Activated T-helper 9 cell treated with anti-CD3 and anti-CD28 coated beads, Interleukin-2, amount 50 U/mL, for 16 hours (primary cell): ENCODE data around the gene WBP4.
"Not testable (repeated sequence)": the region's sequence is repeated elsewhere in the genome, so short reads cannot be mapped to it uniquely, and the experiment has no call there.

Experiments used
- DNase-seq: peaks from one replicate; pipeline ENCODE4 v3.0.0-alpha.2; 2020; ENCODE audit warnings: low read depth

WBP4 gene

DNA sequence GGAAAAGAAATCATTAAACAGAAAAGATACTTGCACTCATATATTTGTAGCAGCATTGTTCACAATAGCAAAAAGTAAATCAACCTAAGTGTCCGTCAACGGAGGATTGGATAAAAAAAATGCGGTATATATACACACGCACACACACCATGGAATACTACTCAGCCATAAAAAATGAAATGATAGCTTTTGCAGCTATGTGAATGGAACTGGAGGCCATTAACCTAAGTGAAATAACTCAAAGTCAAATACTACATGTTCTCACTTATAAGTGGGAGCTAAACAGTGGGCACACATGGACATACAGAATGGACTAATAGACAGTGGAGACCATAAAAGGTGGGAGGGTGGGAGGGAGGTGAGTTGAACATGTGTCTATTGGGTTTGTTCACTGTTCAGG lies 18.4 kb downstream of the WBP4 start:
- DNase-seq, result no peak

DNA sequence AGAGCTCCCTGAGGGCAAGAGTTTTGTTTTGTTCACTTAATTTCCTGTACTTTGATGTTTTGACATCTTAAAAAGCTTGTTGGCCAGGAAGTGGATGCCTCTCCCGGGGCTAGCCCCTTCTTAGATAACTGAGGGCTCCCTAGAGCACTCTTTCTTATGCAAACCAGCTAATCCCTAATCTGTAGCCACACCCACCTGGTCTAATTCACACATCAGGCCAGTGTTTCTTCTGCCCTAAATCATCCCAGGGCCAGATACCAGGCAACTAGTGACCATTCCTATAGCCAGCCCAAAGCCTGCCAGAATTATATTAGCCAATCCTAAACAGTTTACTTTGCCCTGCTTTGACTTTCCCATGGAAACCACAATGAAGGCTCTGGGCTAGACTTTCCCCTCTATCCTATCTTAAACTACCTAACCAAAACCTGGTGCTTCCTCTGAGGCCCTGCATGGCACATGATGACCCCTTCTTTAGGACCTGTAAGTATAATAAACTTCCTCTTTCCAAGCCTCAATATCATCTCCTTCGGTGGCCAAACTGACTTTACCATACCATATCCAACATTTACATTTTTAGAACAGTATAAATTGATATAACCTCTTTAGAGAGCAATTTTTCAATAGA lies 24.8 kb downstream of the WBP4 start:
- no peak for DNase-seq

GRCh38 chr13:41095681-41096080 lies 34.4 kb downstream of the WBP4 start:
- DNase-seq, result not testable (repeated sequence)

DNA sequence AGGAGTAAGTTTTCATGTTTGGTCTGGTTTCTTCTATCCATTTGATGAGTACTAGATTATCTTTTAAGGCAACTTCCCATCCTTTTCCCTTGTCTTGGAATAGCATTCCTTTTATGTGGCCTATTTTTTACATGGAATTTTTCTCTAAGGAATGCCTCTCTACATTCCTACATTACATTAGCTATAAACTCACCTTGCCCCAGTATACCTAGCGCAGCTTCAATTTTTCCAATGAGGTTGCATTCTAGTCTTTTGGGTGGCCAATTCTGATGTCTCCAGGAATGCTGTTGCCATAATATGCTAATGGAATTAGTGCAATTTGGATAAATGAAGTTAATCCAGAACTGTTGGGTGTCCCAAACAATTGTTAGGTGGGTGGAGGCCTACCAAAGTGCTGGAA lies 37.5 kb downstream of the WBP4 start:
- DNase-seq, result no peak

DNA sequence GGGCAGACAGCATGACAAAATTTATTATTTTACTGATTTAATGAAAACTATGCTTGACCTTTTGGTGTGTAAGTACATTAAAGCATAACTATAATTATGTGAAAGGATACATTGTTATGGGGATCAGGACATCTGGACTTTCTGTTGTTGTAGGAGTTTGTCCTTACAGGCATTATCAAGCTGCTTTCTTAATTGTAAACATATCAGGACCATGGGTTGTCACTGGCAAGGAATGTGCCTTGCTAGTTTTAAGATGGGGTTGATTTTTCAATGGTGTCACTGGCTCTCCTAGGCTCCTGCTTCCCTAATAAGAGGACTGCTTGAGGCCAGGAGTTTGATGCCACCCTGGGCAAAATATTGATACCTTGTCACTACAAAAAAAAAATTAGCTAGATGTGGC lies 38.7 kb downstream of the WBP4 start:
- DNase-seq, result no peak

DNA sequence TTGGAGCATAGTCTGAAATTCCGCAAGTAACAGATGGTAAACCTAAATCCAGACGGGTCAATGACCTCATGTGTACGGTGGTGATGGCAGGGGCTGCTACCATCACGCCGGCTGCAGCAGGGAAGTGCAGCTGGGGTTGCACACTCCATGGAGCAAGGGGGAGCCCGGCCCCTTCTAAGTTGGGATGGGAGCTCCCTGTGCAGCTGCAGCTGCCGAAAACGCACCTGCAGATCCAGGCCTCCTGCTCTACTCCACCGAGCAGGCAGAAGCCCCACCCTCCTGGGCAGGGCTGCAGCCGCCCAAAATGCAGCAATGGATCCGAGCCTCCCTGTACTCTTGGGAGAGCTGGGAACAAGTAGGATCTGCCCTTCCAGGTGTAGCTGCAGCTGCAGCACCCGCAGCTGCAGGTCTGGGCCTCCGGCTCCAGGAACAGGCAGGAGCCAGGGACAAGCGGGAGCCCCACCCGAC lies 45.8 kb downstream of the WBP4 start:
- DNase-seq, result no peak

DNA sequence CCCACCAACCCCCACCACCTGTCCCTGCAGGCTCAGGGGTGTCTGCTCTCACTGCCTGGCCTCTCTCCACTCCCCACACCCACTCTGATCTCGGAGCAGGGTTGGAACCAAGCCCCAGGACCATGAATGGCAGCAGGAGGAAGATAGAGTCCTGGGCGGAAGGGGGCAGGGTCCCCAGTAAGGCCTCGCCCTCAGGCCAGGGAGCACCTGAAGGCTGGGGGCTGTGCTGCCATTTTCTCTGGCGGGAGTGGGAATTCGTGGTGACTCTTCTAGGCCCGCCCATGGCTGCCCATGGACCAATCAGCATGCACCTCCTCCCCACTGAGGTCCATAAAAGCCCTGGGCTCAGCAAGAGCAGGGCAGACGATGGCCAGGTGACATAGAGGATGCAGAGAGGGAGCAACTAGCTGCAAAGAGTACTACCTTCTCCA lies 46.3 kb downstream of the WBP4 start:
- DNase-seq, result no peak

DNA sequence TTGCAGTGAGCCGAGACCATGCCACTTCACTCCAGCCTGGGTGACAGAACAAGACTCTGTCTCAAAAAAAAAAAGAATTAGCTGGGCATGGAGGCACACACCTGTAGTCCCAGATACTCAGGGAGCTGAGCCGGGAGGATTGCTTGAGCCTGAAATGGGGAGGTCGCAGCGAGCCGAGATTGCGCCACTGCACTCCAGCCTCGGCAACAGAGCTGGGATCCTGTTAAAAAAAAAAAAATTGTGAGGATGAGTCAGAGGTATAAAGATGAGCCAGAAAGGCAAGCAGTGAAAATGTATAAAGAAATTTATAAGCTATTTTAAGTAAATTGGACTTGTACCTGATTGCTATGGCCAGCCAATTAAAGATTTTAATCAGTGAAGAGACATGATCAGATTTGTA lies 50.1 kb downstream of the WBP4 start:
- no peak for DNase-seq

- DNase-seq, result no peak
Observed at GRCh38 chr13:41117869-41118268, 56.6 kb downstream of the WBP4 start.

DNA sequence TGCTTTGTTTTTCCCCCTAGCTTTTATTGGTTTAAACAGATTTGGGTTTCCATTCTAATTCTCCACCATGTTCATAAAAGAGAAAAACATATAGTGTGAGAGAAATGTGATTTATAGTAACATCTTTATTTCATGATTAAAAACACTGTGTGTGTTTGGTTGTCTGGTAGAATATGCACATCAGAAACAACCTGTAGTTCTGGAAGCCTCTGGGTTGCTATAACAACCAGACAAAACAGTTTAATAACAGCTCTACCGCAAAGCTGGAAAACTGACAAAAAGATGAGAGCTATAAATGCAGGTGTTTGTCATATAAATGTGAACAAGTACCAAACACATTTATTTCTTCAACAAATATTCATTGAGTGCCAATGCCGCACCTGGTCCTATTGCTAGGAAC lies 61.5 kb downstream of the WBP4 start:
- no peak for DNase-seq

DNA sequence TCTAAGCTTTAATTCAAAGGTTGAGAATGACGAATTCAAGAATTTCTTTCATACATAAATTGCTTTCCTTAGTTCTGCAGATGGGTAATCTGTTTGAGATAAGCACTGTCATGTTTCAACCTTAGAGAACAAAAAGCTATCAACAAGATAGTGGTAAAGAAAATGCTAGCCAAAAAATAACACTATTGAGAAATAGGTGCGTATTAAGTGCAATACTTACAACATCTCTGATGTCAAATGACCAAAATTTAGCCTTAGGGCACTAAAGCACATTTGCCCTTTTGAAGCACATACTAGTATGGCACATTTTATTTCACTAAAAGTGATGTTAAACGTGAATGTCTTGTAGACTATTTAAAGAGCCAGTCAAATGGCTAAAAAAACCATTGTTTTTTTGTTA lies 66.4 kb downstream of the WBP4 start:
- no peak for DNase-seq

DNA sequence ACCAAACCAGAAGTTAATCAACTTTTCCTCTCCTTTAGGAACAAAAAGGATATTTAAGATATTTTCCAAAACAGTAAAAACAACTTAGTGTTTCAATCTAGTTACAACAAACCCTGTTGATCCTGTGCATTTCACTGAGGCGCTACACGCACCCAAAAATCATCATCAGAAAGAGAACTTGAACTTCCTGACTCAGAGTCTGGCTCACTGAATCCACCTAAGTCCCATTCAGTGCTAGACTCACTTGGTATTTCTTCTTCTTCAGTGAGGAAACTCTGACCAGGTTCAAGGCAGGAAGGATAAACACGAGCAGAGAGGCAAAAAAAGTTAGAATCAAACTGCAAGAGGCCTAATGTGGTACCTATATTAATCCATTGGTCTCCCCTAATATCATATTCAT lies 69.0 kb downstream of the WBP4 start:
- DNase-seq, result no peak

GRCh38 chr13:41131189-41131588 lies 69.9 kb downstream of the WBP4 start:
- DNase-seq, result not testable (repeated sequence)

DNA sequence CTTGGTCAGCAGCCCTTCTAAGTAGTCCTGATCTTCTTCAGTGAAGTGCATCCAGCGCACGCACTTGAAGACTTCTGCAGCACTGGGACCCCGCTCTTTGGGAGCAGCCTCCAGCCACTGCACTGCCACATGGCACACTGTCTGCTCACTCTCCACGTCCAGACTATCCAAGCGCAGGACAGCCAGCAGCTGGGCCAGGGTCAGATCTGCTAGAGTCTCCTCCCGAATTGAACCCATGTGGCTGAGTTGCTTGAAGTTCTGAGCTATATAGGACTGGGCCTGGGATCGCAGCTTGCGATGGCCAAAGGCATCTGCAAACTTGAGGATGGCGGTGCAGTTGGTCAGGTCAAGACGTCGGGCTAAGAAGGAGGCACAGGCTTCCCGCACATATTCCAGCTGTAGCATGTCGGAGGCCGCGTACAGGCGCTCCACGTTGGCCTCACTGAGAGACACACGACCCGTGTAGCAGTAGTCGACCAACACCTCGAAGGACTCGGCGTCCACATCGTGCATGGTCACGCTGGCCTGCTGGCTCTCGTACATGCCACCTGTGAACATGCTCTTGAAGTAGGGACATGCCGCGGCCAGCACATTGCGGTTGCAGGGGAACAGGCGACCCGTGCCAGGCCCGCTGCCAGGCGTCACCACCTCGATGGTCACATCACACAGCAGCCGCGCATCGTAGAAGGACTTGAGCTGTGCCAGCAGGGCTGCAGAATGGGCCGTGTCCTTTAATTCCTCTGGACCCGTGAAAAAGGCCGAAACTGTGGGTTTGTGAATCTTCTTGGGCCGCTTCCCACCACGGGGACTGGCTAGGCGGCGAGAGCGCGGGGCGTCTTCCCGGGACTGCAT lies 70.6 kb downstream of the WBP4 start:
- not testable (repeated sequence) for DNase-seq

DNA sequence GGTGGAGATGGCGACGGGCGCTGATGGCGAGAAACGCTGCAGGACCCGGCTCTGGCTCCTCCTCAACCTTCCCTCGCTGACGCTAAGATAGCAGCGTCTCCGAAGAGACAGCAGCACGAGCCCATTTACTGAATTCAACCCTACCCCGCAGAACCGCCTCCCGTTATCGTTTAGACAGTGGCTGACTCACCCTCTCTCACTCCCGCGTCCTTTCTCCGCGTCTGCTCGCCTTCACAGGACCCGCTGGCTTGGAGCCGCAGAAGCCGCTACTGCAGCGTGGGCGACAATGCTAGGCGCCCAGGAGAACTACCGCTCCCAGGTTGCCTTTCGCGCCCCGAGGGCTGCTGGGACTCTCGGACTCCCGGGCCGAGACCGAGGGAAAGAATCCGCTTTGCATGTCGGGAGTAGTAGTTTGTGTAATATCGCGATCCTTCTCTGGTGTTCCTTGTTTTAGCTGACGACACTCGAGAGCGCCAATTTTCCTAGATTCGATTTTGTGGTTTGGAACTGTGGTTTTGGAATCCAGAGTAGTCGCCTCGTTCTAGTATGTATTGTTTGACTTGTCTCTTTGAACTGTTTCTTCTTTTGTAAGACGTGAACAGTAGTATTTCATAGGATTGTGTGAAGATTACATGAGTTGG lies 71.3 kb downstream of the WBP4 start, which contains the start of gene KBTBD6:
TSS of gene KBTBD6 (minus strand) at position 291 of the 641 bp plus-strand sequence. CDS start 291 bp downstream, outside the sequence.
- peak; percentile 91 for DNase-seq
